HEK293 (cell line): ENCODE measurements around the gene HOXC11.

ENCODE experiments used
- IKZF3 ChIP-seq: fragments of 450-650 bp; IDR thresholded peaks from 2 replicates; pipeline ENCODE4 v1.5.0; 2018; ENCODE audit warnings: missing biosample characterization, mild to moderate bottlenecking, missing genetic modification characterization, moderate library complexity
- OVOL3 ChIP-seq: fragments of 450-650 bp; formaldehyde crosslinking; IDR thresholded peaks from 2 replicates; pipeline ENCODE4 v1.5.1; 2016; ENCODE audit warnings: missing biosample characterization, missing genetic modification characterization
- ZEB2 ChIP-seq: fragments of 450-650 bp; formaldehyde crosslinking; IDR thresholded peaks from 2 replicates; pipeline ENCODE4 v1.5.1; 2016; ENCODE audit warnings: missing biosample characterization, missing genetic modification characterization
- ZNF169 ChIP-seq: fragments of 450-650 bp; formaldehyde crosslinking; IDR thresholded peaks from 2 replicates; pipeline ENCODE4 v1.5.1; 2016; ENCODE audit warnings: missing biosample characterization, missing genetic modification characterization
- ZNF202 ChIP-seq: fragments of 450-650 bp; formaldehyde crosslinking; IDR thresholded peaks from 2 replicates; pipeline ENCODE4 v1.5.1; 2016; ENCODE audit warnings: missing biosample characterization, missing genetic modification characterization, borderline replicate concordance
- ZNF292 ChIP-seq: fragments of 450-650 bp; formaldehyde crosslinking; IDR thresholded peaks from 2 replicates; pipeline ENCODE4 v1.5.1; 2016; ENCODE audit warnings: low read depth, missing biosample characterization, missing genetic modification characterization, borderline replicate concordance
- ZNF324 ChIP-seq: fragments of 450-650 bp; formaldehyde crosslinking; IDR thresholded peaks from 2 replicates; pipeline ENCODE4 v1.5.1; 2016; ENCODE audit warnings: missing biosample characterization, missing genetic modification characterization
- ZNF394 ChIP-seq: fragments of 450-650 bp; formaldehyde crosslinking; IDR thresholded peaks from 2 replicates; pipeline ENCODE4 v1.5.1; 2016; ENCODE audit warnings: missing biosample characterization, missing genetic modification characterization, mild to moderate bottlenecking, moderate library complexity, borderline replicate concordance
- ZNF473 ChIP-seq: fragments of 450-650 bp; formaldehyde crosslinking; IDR thresholded peaks from 2 replicates; pipeline ENCODE4 v1.5.1; 2017; ENCODE audit warnings: missing biosample characterization, missing genetic modification characterization
- ZNF670 ChIP-seq: fragments of 450-650 bp; formaldehyde crosslinking; IDR thresholded peaks from 2 replicates; pipeline ENCODE4 v1.5.1; 2016; ENCODE audit warnings: missing biosample characterization, missing genetic modification characterization, low read depth
- ZNF677 ChIP-seq: fragments of 450-650 bp; IDR thresholded peaks from 2 replicates; pipeline ENCODE4 v1.5.0; 2018; ENCODE audit warnings: missing biosample characterization, mild to moderate bottlenecking, missing genetic modification characterization, moderate library complexity
- ZNF707 ChIP-seq: fragments of 450-650 bp; formaldehyde crosslinking; IDR thresholded peaks from 2 replicates; pipeline ENCODE4 v1.5.1; 2016; ENCODE audit warnings: missing biosample characterization, missing genetic modification characterization
- ZSCAN30 ChIP-seq: fragments of 450-650 bp; IDR thresholded peaks from 2 replicates; pipeline ENCODE4 v1.5.1; 2018; ENCODE audit warnings: missing biosample characterization, mild to moderate bottlenecking, missing genetic modification characterization, moderate library complexity
- TF ChIP-seq, protein P1 (sequence below): fragments of 450-650 bp; formaldehyde crosslinking; IDR thresholded peaks from 2 replicates; pipeline ENCODE4 v1.5.1; 2016; ENCODE audit warnings: missing biosample characterization, missing genetic modification characterization
- TF ChIP-seq, protein P2 (sequence below): fragments of 450-650 bp; formaldehyde crosslinking; IDR thresholded peaks from 2 replicates; pipeline ENCODE4 v1.5.1; 2017; ENCODE audit warnings: missing biosample characterization, missing genetic modification characterization
- TF ChIP-seq, protein P3 (sequence below): fragments of 450-650 bp; formaldehyde crosslinking; IDR thresholded peaks from 2 replicates; pipeline ENCODE4 v1.5.1; 2016; ENCODE audit warnings: missing biosample characterization, missing genetic modification characterization, borderline replicate concordance
- TF ChIP-seq, protein P4 (sequence below): fragments of 450-650 bp; IDR thresholded peaks from 2 replicates; pipeline ENCODE4 v1.5.1; 2018; ENCODE audit warnings: missing biosample characterization, missing genetic modification characterization
- TF ChIP-seq, protein P5 (sequence below): fragments of 450-650 bp; formaldehyde crosslinking; IDR thresholded peaks from 2 replicates; pipeline ENCODE4 v1.5.1; 2016; ENCODE audit warnings: missing biosample characterization, missing genetic modification characterization
- TF ChIP-seq, protein P6 (sequence below): fragments of 450-650 bp; formaldehyde crosslinking; IDR thresholded peaks from 2 replicates; pipeline ENCODE4 v1.5.1; 2016; ENCODE audit warnings: missing biosample characterization, missing genetic modification characterization, low read depth
- TF ChIP-seq, protein P7 (sequence below): fragments of 450-650 bp; formaldehyde crosslinking; IDR thresholded peaks from 2 replicates; pipeline ENCODE4 v1.5.1; 2016; ENCODE audit warnings: missing biosample characterization, missing genetic modification characterization
- TF ChIP-seq, protein P8 (sequence below): fragments of 450-650 bp; formaldehyde crosslinking; IDR thresholded peaks from 2 replicates; pipeline ENCODE4 v1.5.1; 2016; ENCODE audit warnings: missing biosample characterization, missing genetic modification characterization, low read depth

HOXC11 gene

DNA sequence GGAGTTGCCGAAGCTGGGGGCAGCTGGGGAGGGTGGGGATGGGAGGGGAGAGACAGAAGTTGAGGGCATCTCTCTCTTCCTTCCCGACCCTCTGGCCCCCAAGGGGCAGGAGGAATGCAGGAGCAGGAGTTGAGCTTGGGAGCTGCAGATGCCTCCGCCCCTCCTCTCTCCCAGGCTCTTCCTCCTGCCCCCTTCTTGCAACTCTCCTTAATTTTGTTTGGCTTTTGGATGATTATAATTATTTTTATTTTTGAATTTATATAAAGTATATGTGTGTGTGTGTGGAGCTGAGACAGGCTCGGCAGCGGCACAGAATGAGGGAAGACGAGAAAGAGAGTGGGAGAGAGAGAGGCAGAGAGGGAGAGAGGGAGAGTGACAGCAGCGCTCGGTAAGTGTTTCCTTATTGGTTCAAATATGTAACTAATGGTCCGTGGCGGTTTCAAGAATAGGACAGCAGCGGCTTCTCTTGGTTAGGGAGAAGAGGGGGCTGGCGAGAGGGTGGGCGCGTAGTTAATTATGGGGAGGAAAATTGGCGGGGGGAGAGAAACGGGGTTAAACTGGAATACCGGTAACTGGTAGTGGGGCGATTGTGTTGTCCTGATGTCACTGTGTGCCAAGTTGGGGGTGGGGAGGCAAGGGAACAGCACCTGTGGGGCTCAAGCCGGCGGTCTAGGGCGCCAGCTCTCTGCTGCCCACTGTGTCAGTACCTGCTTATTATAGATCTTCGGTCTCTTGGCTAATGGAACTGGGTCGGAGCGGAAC lies 44.3 kb downstream of the HOXC11 start (continued):
- TF ChIP-seq, protein P1, sequence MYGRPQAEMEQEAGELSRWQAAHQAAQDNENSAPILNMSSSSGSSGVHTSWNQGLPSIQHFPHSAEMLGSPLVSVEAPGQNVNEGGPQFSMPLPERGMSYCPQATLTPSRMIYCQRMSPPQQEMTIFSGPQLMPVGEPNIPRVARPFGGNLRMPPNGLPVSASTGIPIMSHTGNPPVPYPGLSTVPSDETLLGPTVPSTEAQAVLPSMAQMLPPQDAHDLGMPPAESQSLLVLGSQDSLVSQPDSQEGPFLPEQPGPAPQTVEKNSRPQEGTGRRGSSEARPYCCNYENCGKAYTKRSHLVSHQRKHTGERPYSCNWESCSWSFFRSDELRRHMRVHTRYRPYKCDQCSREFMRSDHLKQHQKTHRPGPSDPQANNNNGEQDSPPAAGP (tag by site-specific recombination), result peak; percentile 33; the same call in 1 of the 2 replicates
- no peak; the same call in 1 of the 2 replicates for TF ChIP-seq ZNF394 (tag by site-specific recombination)
- TF ChIP-seq ZNF202 (tag by site-specific recombination), result no peak
- TF ChIP-seq, protein P2, sequence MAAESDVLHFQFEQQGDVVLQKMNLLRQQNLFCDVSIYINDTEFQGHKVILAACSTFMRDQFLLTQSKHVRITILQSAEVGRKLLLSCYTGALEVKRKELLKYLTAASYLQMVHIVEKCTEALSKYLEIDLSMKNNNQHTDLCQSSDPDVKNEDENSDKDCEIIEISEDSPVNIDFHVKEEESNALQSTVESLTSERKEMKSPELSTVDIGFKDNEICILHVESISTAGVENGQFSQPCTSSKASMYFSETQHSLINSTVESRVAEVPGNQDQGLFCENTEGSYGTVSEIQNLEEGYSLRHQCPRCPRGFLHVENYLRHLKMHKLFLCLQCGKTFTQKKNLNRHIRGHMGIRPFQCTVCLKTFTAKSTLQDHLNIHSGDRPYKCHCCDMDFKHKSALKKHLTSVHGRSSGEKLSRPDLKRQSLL (tag by site-specific recombination), result 0 out of 2 replicates have a peak, but pooled peaks have one; percentile 33
- 0 out of 2 replicates have a peak, but pooled peaks have one; percentile 14 for TF ChIP-seq ZNF324 (tag by site-specific recombination)
- no peak for TF ChIP-seq ZNF292
- TF ChIP-seq, protein P3, sequence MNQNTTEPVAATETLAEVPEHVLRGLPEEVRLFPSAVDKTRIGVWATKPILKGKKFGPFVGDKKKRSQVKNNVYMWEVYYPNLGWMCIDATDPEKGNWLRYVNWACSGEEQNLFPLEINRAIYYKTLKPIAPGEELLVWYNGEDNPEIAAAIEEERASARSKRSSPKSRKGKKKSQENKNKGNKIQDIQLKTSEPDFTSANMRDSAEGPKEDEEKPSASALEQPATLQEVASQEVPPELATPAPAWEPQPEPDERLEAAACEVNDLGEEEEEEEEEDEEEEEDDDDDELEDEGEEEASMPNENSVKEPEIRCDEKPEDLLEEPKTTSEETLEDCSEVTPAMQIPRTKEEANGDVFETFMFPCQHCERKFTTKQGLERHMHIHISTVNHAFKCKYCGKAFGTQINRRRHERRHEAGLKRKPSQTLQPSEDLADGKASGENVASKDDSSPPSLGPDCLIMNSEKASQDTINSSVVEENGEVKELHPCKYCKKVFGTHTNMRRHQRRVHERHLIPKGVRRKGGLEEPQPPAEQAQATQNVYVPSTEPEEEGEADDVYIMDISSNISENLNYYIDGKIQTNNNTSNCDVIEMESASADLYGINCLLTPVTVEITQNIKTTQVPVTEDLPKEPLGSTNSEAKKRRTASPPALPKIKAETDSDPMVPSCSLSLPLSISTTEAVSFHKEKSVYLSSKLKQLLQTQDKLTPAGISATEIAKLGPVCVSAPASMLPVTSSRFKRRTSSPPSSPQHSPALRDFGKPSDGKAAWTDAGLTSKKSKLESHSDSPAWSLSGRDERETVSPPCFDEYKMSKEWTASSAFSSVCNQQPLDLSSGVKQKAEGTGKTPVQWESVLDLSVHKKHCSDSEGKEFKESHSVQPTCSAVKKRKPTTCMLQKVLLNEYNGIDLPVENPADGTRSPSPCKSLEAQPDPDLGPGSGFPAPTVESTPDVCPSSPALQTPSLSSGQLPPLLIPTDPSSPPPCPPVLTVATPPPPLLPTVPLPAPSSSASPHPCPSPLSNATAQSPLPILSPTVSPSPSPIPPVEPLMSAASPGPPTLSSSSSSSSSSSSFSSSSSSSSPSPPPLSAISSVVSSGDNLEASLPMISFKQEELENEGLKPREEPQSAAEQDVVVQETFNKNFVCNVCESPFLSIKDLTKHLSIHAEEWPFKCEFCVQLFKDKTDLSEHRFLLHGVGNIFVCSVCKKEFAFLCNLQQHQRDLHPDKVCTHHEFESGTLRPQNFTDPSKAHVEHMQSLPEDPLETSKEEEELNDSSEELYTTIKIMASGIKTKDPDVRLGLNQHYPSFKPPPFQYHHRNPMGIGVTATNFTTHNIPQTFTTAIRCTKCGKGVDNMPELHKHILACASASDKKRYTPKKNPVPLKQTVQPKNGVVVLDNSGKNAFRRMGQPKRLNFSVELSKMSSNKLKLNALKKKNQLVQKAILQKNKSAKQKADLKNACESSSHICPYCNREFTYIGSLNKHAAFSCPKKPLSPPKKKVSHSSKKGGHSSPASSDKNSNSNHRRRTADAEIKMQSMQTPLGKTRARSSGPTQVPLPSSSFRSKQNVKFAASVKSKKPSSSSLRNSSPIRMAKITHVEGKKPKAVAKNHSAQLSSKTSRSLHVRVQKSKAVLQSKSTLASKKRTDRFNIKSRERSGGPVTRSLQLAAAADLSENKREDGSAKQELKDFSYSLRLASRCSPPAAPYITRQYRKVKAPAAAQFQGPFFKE (tag by site-specific recombination), result no peak
- TF ChIP-seq, protein P4, sequence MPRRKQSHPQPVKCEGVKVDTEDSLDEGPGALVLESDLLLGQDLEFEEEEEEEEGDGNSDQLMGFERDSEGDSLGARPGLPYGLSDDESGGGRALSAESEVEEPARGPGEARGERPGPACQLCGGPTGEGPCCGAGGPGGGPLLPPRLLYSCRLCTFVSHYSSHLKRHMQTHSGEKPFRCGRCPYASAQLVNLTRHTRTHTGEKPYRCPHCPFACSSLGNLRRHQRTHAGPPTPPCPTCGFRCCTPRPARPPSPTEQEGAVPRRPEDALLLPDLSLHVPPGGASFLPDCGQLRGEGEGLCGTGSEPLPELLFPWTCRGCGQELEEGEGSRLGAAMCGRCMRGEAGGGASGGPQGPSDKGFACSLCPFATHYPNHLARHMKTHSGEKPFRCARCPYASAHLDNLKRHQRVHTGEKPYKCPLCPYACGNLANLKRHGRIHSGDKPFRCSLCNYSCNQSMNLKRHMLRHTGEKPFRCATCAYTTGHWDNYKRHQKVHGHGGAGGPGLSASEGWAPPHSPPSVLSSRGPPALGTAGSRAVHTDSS (tag by site-specific recombination), result 0 out of 2 replicates have a peak, but pooled peaks have one; percentile 48
- no peak for TF ChIP-seq ZNF473
- TF ChIP-seq OVOL3 (tag by site-specific recombination), result no peak
- TF ChIP-seq IKZF3, result peak; percentile 70
- peak; percentile 57; the same call in 1 of the 2 replicates for TF ChIP-seq ZSCAN30 (tag by site-specific recombination)
- peak; percentile 81 for TF ChIP-seq ZEB2 (tag by site-specific recombination)
- TF ChIP-seq, protein P5, sequence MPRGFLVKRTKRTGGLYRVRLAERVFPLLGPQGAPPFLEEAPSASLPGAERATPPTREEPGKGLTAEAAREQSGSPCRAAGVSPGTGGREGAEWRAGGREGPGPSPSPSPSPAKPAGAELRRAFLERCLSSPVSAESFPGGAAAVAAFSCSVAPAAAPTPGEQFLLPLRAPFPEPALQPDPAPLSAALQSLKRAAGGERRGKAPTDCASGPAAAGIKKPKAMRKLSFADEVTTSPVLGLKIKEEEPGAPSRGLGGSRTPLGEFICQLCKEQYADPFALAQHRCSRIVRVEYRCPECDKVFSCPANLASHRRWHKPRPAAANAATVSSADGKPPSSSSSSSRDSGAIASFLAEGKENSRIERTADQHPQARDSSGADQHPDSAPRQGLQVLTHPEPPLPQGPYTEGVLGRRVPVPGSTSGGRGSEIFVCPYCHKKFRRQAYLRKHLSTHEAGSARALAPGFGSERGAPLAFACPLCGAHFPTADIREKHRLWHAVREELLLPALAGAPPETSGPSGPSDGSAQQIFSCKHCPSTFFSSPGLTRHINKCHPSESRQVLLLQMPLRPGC (tag by site-specific recombination), result no peak; the same call in 1 of the 2 replicates
- TF ChIP-seq ZNF670 (tag by site-specific recombination), result no peak
- TF ChIP-seq, protein P6, sequence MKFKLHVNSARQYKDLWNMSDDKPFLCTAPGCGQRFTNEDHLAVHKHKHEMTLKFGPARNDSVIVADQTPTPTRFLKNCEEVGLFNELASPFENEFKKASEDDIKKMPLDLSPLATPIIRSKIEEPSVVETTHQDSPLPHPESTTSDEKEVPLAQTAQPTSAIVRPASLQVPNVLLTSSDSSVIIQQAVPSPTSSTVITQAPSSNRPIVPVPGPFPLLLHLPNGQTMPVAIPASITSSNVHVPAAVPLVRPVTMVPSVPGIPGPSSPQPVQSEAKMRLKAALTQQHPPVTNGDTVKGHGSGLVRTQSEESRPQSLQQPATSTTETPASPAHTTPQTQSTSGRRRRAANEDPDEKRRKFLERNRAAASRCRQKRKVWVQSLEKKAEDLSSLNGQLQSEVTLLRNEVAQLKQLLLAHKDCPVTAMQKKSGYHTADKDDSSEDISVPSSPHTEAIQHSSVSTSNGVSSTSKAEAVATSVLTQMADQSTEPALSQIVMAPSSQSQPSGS (tag by site-specific recombination), result no peak
- TF ChIP-seq ZNF169 (tag by site-specific recombination), result no peak
- TF ChIP-seq, protein P7, sequence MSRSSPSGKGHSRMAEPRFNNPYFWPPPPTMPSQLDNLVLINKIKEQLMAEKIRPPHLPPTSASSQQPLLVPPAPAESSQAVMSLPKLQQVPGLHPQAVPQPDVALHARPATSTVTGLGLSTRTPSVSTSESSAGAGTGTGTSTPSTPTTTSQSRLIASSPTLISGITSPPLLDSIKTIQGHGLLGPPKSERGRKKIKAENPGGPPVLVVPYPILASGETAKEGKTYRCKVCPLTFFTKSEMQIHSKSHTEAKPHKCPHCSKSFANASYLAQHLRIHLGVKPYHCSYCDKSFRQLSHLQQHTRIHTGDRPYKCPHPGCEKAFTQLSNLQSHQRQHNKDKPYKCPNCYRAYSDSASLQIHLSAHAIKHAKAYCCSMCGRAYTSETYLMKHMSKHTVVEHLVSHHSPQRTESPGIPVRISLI (tag by site-specific recombination), result no peak
- no peak for TF ChIP-seq ZNF677 (tag by site-specific recombination)
- no peak for TF ChIP-seq ZNF707 (tag by site-specific recombination)
- TF ChIP-seq, protein P8, sequence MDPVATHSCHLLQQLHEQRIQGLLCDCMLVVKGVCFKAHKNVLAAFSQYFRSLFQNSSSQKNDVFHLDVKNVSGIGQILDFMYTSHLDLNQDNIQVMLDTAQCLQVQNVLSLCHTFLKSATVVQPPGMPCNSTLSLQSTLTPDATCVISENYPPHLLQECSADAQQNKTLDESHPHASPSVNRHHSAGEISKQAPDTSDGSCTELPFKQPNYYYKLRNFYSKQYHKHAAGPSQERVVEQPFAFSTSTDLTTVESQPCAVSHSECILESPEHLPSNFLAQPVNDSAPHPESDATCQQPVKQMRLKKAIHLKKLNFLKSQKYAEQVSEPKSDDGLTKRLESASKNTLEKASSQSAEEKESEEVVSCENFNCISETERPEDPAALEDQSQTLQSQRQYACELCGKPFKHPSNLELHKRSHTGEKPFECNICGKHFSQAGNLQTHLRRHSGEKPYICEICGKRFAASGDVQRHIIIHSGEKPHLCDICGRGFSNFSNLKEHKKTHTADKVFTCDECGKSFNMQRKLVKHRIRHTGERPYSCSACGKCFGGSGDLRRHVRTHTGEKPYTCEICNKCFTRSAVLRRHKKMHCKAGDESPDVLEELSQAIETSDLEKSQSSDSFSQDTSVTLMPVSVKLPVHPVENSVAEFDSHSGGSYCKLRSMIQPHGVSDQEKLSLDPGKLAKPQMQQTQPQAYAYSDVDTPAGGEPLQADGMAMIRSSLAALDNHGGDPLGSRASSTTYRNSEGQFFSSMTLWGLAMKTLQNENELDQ, result no peak
